ENCODE measurements around the gene ARL16. TPM values are rescaled to one million over a fixed set of nuclear protein-coding genes. Genes with fewer than 3 reads are reported as not detected.

ARL16 gene
- total and polyA plus RNA-seq, 2 of the 4 experiments (the other 2 are of a cell fraction) = 51.1 to 77.9 TPM

- Histone ChIP-seq H4K20me1 (ENCODE audit: insufficient read depth, low read length) (peaks cover 3% of the 10 kb centered on the region; the same call in 1 of the 2 replicates), H3K79me1 (ENCODE audit: low read depth in 1 of 2, low read length in 2 of 2) (no peaks in the 10 kb centered on the region; a peak in 1 of 4 replicates), H2BK15ac (ENCODE audit: low read depth, low read length) (no peak overlapping the region), H3K18ac (ENCODE audit: low read depth, low read length) (no peak overlapping the region), H2BK120ac (ENCODE audit: low read depth, low read length) (no peak overlapping the region), H3K9ac (ENCODE audit: low read depth, low read length) (no peak overlapping the region), H3K56ac (ENCODE audit: extremely low read depth, insufficient read depth, low read length) (no peak overlapping the region), H3K4me2 (ENCODE audit: low read depth, low read length) (no peak overlapping the region), H3K14ac (replicated peaks; ENCODE audit: low read depth, low read length) (no peak overlapping the region), H3K27ac (ENCODE audit: insufficient read depth, low read length) (no peak overlapping the region), H3K36me3 (ENCODE audit: control insufficient read depth, insufficient read depth, low read length) (0 out of 2 replicates have a peak, but pooled peaks cover 2% of the 10 kb centered on the region), H2AK5ac (ENCODE audit: low read depth, low read length) (no peak overlapping the region), H2BK20ac (ENCODE audit: low read depth, low read length) (no peak overlapping the region), H3K4me1 (ENCODE audit: control insufficient read depth, insufficient read depth, low read length) (peaks cover 6% of the 10 kb centered on the region), H2BK5ac (ENCODE audit: low read depth, low read length, poor library complexity, severe bottlenecking) (no peak overlapping the region), H2AK9ac (replicated peaks; ENCODE audit: low read depth, low read length, poor library complexity) (no peak overlapping the region), H4K8ac (ENCODE audit: low read depth in 2 of 2, low read length in 2 of 2) (no peak overlapping the region), H4K91ac (ENCODE audit: insufficient read depth, low read depth, low read length) (no peak overlapping the region), H2AFZ (replicated peaks; ENCODE audit: low read length, poor library complexity) (no peak overlapping the region), H3K9me3 (ENCODE audit: control insufficient read depth, insufficient read depth, low read length) (peaks cover 8% of the 10 kb centered on the region; the same call in 1 of the 2 replicates), H3K4ac (ENCODE audit: low read depth, low read length) (no peak overlapping the region), H4K5ac (ENCODE audit: low read depth, low read length) (no peak overlapping the region), H3K23ac (ENCODE audit: low read depth, low read length) (no peak overlapping the region), H3K27me3 (ENCODE audit: control insufficient read depth, insufficient read depth, low read length) (peaks cover 19% of the 10 kb centered on the region), H3K4me3 (ENCODE audit: insufficient read depth, low read depth, low read length) (no peak overlapping the region), H3K9me1 (ENCODE audit: insufficient read depth, low read length) (peaks cover 12% of the 10 kb centered on the region)
- dilution Hi-C loops (cut with HindIII; ENCODE audit: low sequenced_read_pairs, unreplicated experiment) = no loop called here
- in situ Hi-C loops (cut with MboI; ENCODE audit: low sequenced_read_pairs) = no loop called here
- CTCF ChIA-PET = no interaction called here
- intact Hi-C loops (cut with micrococcal nuclease) = no loop called here
- POLR2A ChIA-PET (ENCODE audit: unreplicated experiment) = no interaction called here
- no peak for ATAC-seq (ENCODE audit: low read depth)
- BruUV-seq (replicated peaks) = no TSS peak
- no peak for DNase-seq
- TF ChIP-seq MAFK (IDR thresholded peaks at IDR 0.05; ENCODE audit: low read depth, low read length) = no peak
- no peak for TF ChIP-seq CHD1 (IDR thresholded peaks at IDR 0.05; ENCODE audit: low read depth, low read length)
- TF ChIP-seq CEBPB (IDR thresholded peaks at IDR 0.05; ENCODE audit: low read depth, low read length) = no peak
- TF ChIP-seq, protein P1, sequence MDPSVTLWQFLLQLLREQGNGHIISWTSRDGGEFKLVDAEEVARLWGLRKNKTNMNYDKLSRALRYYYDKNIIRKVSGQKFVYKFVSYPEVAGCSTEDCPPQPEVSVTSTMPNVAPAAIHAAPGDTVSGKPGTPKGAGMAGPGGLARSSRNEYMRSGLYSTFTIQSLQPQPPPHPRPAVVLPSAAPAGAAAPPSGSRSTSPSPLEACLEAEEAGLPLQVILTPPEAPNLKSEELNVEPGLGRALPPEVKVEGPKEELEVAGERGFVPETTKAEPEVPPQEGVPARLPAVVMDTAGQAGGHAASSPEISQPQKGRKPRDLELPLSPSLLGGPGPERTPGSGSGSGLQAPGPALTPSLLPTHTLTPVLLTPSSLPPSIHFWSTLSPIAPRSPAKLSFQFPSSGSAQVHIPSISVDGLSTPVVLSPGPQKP (IDR thresholded peaks at IDR 0.05; ENCODE audit: borderline replicate concordance, low read depth, low read length) = no peak
- 54% methylated on average over 9 of the region's 14 CpGs; no CpG with 5 or more reads in 1 of the 2 experiments for WGBS, 2 experiments (ENCODE audit: extremely low coverage in 2 of 2, insufficient read length in 1 of 2)
Observed at GRCh38 chr17:81648707-81649085, 34.9 kb downstream of the ARL16 start.

Data from IMR-90 (cell line).